Peyer's patch (tissue), 4 donors: Measurements from ENCODE around the gene PBRM1. TPM values are rescaled to one million over a fixed set of nuclear protein-coding genes. Genes with fewer than 3 reads are reported as not detected.

Experiments
- DNase-seq, 3 donors: peaks; one replicate each; pipeline ENCODE4 v3.0.0-alpha.2; 2017 to 2019
- H3K27ac ChIP-seq, 4 donors: fragments of 200-600 bp; sonication (generic); one replicate each; pipeline ENCODE4 v1.5.1; 2016 to 2019
- H3K27me3 ChIP-seq, 2 donors: fragments of 200-600 bp; sonication (generic); one replicate each; pipeline ENCODE4 v1.5.1; 2019
- H3K36me3 ChIP-seq, 3 donors: fragments of 200-600 bp; sonication (generic); one replicate each; pipeline ENCODE4 v1.5.1; 2016 to 2019
- H3K4me1 ChIP-seq, 4 donors: fragments of 200-600 bp; sonication (generic); one replicate each; pipeline ENCODE4 v1.5.1; 2016 to 2019
- H3K4me3 ChIP-seq, 4 donors: fragments of 200-600 bp; sonication (generic); 1 replicate in 3 of 4; 2 replicates in 1 of 4; pipeline ENCODE4 v1.5.1; 2016 to 2019; ENCODE audit warnings: mild to moderate bottlenecking in 1 of 4
- H3K9me3 ChIP-seq, 4 donors: fragments of 200-600 bp; sonication (generic); one replicate each; pipeline ENCODE4 v1.5.1; 2016 to 2019; ENCODE audit warnings: mild to moderate bottlenecking in 1 of 4
- POLR2A ChIP-seq, 2 donors: fragments of 450-650 bp; IDR thresholded peaks; one replicate each; pipeline ENCODE4 v1.5.1; 2017; ENCODE audit warnings: antibody characterized with exemption in 2 of 2, mild to moderate bottlenecking in 2 of 2, moderate library complexity in 2 of 2
- total RNA-seq, 4 donors: library from RNA; depleted of rRNA; stranded (reverse); fragments of >200 nt; gene quantifications; one replicate each; pipeline ENCODE4 v1.1.0, GENCODE V29; 2016
- TF ChIP-seq, protein P1 (sequence below), 6 experiments: fragments of 450-650 bp in 4 of 6; fragments of 200-600 bp in 2 of 6; sonication (generic) in 1 of 6; IDR thresholded peaks; one replicate each; pipeline ENCODE4 v1.5.1; 2017 to 2019; ENCODE audit warnings: antibody characterized with exemption in 6 of 6, mild to moderate bottlenecking in 3 of 6, moderate library complexity in 1 of 6

PBRM1 gene
- total RNA-seq, 4 donors from 2014 or later, result 68.1 to 120 (median 82.1) TPM

DNA sequence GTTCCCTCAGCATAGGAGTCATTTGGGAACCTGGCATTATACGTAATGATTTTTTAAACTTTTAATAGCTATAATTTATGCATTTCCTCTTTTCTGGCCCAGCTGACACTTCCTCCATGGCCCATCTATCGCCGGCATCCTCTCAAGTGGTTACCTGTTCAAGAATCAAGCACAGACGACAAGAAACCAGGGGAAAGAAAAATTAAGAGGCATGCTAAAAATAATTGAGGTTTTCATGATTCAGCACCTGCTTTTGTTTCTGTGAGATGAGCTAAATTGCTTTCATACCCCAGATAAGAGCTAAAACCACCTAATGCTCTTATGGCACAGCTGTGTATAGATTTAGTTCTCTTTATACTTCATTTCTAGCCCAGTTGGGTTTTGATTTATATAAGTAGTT is 21.9 kb upstream of the PBRM1 start:
- no peak overlapping the region for H3K27ac ChIP-seq

DNA sequence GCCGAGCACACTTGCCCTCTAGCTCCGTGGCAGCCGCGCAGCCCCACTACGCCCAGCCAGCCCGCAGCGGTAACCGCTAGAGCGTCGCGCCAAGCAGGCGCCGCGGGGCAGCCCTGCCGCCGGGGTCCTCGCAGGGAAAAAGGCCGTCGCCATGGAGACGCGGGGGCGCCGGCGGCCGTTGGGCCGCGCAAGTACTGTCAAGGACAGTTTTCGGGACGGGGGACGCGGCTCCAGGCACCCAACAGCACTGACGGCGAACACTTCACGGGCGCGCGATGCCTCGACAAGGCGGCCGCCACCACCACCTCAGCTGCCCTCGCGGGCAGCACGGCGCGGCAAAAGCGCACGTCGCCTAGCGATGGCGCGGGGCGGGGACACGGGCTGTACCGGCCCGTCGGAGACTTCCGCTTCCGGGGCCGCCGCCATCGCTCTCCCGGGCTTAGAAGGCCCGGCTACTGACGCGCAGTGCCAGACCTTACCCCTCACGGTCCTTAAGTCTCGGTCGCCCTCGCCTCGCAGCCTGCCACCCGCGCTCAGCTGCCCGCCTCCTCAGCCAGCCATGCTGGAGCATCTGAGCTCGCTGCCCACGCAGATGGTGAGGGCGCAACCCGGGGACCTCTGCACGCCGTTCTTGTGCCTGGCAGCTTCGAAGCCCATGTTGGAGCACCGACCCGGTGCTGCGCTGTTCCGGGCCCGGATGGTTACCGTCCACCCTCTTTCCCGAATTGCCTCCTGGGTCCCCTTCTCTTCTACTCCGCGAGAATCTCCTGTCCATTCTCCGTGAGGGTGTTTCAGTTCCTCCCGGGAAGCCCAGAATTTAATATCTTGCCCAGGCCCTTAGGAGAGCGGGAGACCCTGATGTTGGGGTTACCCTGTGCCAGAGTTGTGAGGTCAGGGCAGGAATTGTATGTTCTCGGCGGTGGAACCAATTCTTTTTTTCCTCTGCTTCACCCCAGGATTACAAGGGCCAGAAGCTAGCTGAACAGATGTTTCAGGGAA is 20.3 kb upstream of the PBRM1 start, which contains the start of the genes GLT8D1 and SPCS1:
Gene GLT8D1, minus strand, starts transcription at position 104 of the 999 bp plus-strand sequence. CDS start 5,331 bp downstream, outside the sequence.
Gene SPCS1, plus strand, starts transcription at position 419 of the 999 bp plus-strand sequence. Its CDS starts 141 bp downstream, at position 560.
- H3K27ac ChIP-seq, result peak within 1 kb of the TSS; percentile 83 to 97 (median 87)
- peak; percentile 84 to 93 (median 93) for DNase-seq
- peaks cover 0 to 15% (median 0%) of the 10 kb centered on the region in 3 donors for H3K36me3 ChIP-seq
- no peaks in the 10 kb centered on the region for H3K27me3 ChIP-seq
- TF ChIP-seq, protein P1, sequence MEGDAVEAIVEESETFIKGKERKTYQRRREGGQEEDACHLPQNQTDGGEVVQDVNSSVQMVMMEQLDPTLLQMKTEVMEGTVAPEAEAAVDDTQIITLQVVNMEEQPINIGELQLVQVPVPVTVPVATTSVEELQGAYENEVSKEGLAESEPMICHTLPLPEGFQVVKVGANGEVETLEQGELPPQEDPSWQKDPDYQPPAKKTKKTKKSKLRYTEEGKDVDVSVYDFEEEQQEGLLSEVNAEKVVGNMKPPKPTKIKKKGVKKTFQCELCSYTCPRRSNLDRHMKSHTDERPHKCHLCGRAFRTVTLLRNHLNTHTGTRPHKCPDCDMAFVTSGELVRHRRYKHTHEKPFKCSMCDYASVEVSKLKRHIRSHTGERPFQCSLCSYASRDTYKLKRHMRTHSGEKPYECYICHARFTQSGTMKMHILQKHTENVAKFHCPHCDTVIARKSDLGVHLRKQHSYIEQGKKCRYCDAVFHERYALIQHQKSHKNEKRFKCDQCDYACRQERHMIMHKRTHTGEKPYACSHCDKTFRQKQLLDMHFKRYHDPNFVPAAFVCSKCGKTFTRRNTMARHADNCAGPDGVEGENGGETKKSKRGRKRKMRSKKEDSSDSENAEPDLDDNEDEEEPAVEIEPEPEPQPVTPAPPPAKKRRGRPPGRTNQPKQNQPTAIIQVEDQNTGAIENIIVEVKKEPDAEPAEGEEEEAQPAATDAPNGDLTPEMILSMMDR (IDR thresholded peaks at IDR 0.05), result peak in 1 of 6 experiments; percentile 16
- TF ChIP-seq POLR2A (IDR thresholded peaks at IDR 0.05), result peak; percentile 54 to 77
- H3K4me1 ChIP-seq, result peaks cover 2 to 26% (median 10%) of the 10 kb centered on the region in 4 donors
- H3K4me3 ChIP-seq, result peak within 1 kb of the TSS; percentile 71 to 99 (median 91)
- no peaks in the 10 kb centered on the region for H3K9me3 ChIP-seq

More for the DNA sequence above, 21.9 kb upstream of the PBRM1 start:
- H3K36me3 ChIP-seq, result peaks cover 0 to 20% (median 0%) of the 10 kb centered on the region in 3 donors
- H3K9me3 ChIP-seq, result no peaks in the 10 kb centered on the region
- peak overlapping the region in 1 of 4 donors; percentile 71 for H3K4me3 ChIP-seq
- H3K27me3 ChIP-seq, result no peaks in the 10 kb centered on the region
- H3K4me1 ChIP-seq, result peaks cover 2 to 26% (median 10%) of the 10 kb centered on the region in 4 donors
- TF ChIP-seq, protein P1 (IDR thresholded peaks at IDR 0.05), result no peak
- no peak for TF ChIP-seq POLR2A (IDR thresholded peaks at IDR 0.05)
- DNase-seq, result peak in 1 of 3 donors; percentile 38

DNA sequence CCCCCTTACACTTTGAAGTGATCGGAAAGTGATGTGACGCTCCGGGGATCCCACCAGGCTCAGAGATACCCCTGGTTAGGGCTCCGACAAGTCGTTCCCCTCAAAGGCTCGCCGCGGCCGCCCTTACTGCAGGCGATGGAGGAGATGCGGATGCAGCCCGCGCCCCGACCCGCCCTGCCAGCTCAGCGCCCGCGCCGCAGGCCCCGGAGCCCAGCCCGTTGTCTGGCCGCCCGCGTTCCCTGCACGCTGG is 19.6 kb upstream of the PBRM1 start:
- DNase-seq, result no peak
- peak; percentile 41 to 48 for TF ChIP-seq POLR2A (IDR thresholded peaks at IDR 0.05)
- TF ChIP-seq, protein P1 (IDR thresholded peaks at IDR 0.05), result no peak
- H3K9me3 ChIP-seq, result no peaks in the 10 kb centered on the region
- no peaks in the 10 kb centered on the region for H3K27me3 ChIP-seq
- peak overlapping the region; percentile 83 to 97 (median 87) for H3K27ac ChIP-seq
- H3K36me3 ChIP-seq, result peaks cover 0 to 15% (median 0%) of the 10 kb centered on the region in 3 donors
- H3K4me3 ChIP-seq, result peak overlapping the region; percentile 71 to 99 (median 91)
- peaks cover 2 to 26% (median 10%) of the 10 kb centered on the region in 4 donors for H3K4me1 ChIP-seq

DNA sequence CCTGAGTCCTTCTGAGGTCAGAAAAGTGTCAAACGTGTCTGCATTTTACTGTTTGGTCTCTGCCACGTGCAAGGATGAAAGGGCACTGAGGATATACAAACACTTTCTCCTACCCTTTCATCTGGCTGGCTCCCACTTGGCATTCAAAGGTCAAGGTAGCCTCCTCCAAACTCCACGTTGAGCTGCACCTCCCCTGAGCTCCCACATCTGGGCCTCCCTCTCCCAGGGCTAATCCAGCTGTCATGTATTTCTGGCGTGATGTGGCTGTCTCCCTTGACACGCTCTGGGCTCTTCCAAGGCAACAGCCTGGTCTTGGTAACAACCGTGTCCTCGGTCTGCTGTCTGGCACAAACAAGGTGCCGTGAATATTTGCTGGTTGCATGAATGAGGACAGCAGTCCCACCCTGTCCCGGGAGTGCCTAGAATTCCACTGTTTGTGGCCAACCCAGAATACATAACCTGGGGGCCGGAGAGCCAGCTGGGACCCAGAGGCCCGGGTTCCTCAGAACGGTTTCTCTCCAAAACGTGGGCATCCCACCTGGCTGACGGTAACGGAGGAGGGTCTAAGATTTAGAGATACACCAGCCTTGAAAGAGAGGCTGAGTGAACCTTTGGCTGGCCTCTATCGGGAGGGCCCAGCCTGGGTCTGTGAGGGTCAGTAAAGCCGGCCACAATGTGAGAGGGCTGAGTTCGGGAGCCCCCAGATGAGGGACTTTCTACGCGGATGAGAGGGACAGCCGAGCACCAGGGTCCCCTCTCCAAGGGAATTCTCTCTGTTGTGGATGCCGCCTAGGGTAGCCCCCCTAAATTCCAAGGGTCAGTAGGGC is 19.1 kb upstream of the PBRM1 start:
- H3K4me1 ChIP-seq, result peaks cover 2 to 26% (median 10%) of the 10 kb centered on the region in 4 donors
- no peaks in the 10 kb centered on the region for H3K9me3 ChIP-seq
- H3K27me3 ChIP-seq, result no peaks in the 10 kb centered on the region
- peak in 2 of 3 donors; percentile 51 to 59 for DNase-seq
- peak overlapping the region; percentile 83 to 97 (median 87) for H3K27ac ChIP-seq
- H3K36me3 ChIP-seq, result peaks cover 0 to 17% (median 0%) of the 10 kb centered on the region in 3 donors
- TF ChIP-seq POLR2A (IDR thresholded peaks at IDR 0.05), result peak in 1 of 2 donors; percentile 23
- TF ChIP-seq, protein P1 (IDR thresholded peaks at IDR 0.05), result no peak
- peak overlapping the region; percentile 71 to 99 (median 91) for H3K4me3 ChIP-seq

DNA sequence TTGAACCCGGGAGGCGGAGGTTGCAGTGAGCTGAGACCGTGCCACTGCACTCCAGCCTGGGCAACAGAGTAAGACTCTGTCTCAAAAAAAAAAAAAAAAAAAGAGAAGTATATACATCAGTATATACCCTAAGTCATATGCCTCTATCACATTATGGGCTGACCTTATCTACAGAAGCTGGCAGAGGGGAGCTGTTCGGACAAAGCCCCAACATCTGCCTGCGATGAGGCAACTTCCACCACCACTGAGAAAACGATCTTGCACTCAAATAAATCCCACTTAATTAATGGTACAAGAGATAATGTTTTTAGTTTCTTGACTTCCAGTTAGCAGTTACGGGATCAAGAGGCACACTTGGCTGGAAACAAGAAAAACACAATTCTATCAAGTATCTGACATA is 17.6 kb upstream of the PBRM1 start:
- H3K4me3 ChIP-seq, result no peak overlapping the region
- no peak for DNase-seq
- TF ChIP-seq, protein P1 (IDR thresholded peaks at IDR 0.05), result no peak
- no peak for TF ChIP-seq POLR2A (IDR thresholded peaks at IDR 0.05)
- H3K27me3 ChIP-seq, result no peaks in the 10 kb centered on the region
- peaks cover 0 to 26% (median 0%) of the 10 kb centered on the region in 3 donors for H3K36me3 ChIP-seq
- H3K9me3 ChIP-seq, result no peaks in the 10 kb centered on the region
- peaks cover 2 to 26% (median 10%) of the 10 kb centered on the region in 4 donors for H3K4me1 ChIP-seq
- H3K27ac ChIP-seq, result no peak overlapping the region
